ENCODE measurements around the gene EFNB1.

DNA sequence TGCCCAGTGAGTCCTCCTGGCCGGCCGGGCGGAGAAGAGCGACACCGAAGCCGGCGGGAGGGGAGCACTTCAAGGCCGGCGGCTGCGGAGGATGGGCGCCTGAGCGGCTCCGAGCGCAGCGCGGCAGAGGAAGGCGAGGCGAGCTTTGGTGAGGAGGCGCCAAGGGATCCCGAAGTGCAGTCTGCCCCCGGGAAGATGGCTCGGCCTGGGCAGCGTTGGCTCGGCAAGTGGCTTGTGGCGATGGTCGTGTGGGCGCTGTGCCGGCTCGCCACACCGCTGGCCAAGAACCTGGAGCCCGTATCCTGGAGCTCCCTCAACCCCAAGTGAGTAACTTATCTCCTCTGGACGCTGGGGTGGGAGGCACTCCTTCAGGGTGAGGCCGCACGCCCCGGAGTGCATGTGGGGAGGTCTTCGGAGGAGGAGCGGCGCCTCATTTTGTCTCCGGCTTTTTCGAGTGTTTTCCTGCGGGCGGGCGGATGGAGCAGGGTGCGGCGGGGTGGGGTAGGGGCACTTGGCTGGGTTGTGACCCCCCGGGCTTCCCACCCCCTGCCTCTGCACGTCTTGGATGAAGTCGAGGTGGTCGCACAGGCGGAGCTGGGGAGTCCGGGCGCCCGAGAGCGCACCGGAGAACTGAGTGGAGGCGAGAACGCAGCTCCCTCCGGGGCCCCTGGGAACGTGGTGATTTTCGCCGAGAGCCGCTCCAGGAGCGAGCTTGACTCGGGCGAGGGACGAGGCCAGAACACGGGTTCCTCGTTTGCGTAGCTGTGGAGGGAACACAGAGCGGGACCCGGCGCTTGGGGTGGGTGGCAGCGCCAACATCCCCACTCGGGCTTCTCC is 979 bp downstream of the EFNB1 start:
- TF ChIP-seq, protein P1, sequence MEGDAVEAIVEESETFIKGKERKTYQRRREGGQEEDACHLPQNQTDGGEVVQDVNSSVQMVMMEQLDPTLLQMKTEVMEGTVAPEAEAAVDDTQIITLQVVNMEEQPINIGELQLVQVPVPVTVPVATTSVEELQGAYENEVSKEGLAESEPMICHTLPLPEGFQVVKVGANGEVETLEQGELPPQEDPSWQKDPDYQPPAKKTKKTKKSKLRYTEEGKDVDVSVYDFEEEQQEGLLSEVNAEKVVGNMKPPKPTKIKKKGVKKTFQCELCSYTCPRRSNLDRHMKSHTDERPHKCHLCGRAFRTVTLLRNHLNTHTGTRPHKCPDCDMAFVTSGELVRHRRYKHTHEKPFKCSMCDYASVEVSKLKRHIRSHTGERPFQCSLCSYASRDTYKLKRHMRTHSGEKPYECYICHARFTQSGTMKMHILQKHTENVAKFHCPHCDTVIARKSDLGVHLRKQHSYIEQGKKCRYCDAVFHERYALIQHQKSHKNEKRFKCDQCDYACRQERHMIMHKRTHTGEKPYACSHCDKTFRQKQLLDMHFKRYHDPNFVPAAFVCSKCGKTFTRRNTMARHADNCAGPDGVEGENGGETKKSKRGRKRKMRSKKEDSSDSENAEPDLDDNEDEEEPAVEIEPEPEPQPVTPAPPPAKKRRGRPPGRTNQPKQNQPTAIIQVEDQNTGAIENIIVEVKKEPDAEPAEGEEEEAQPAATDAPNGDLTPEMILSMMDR (IDR thresholded peaks at IDR 0.05): no peak
- TF ChIP-seq POLR2AphosphoS5 (IDR thresholded peaks at IDR 0.05): no peak
